H1 (cell line): ENCODE measurements around the gene THG1L. TPM values are rescaled to one million over a fixed set of nuclear protein-coding genes. Genes with fewer than 3 reads are reported as not detected.

Experiments used
- CTCF ChIP-seq, 3 experiments: IDR thresholded peaks; 1 replicate in 2 of 3; 2 replicates in 1 of 3; pipeline versions ENCODE4 v1.5.1 to v1.6.1; 2011; ENCODE audit warnings: low read length in 3 of 3, mild to moderate bottlenecking in 3 of 3, inconsistent platforms in 2 of 3, low read depth in 1 of 3, moderate library complexity in 1 of 3; ENCODE audit not compliant: insufficient read depth in 1 of 3; ENCODE audit errors: control extremely low read depth in 1 of 3
- RXRA ChIP-seq: IDR thresholded peaks from 2 replicates; pipeline ENCODE4 v1.6.1; 2011; ENCODE audit warnings: low read depth, mild to moderate bottlenecking, low read length, moderate library complexity; ENCODE audit not compliant: insufficient read depth
- polyA plus RNA-seq, 7 experiments: library from polyadenylated mRNA; depleted of rRNA in 3 of 7; stranded (reverse) in 5 of 7; unstranded in 2 of 7; fragments of >200 nt in 5 of 7; fragments of 200-250 nt in 2 of 7; gene quantifications; 1 replicate in 5 of 7; 2 replicates in 1 of 7; 4 replicates in 1 of 7; pipeline versions ENCODE4 v1.2.1 to v1.2.3, GENCODE V29; 2011 to 2013; ENCODE audit warnings: missing spikeins in 2 of 7, mixed read lengths in 2 of 7
- total RNA-seq: library from RNA; stranded (reverse); fragmentation: NEBNext Ultra II Directional; extraction: Animal tissue kit (Norgen Biotek cat#: 25700); gene quantifications from 2 replicates; pipeline ENCODE4 v1.2.1, GENCODE V29; 2021

THG1L gene
- total and polyA plus RNA-seq, 2 of the 8 experiments (the other 6 are each of a cell fraction or from before 2014, with no cell fraction given), result 8.1 to 12.4 TPM

DNA sequence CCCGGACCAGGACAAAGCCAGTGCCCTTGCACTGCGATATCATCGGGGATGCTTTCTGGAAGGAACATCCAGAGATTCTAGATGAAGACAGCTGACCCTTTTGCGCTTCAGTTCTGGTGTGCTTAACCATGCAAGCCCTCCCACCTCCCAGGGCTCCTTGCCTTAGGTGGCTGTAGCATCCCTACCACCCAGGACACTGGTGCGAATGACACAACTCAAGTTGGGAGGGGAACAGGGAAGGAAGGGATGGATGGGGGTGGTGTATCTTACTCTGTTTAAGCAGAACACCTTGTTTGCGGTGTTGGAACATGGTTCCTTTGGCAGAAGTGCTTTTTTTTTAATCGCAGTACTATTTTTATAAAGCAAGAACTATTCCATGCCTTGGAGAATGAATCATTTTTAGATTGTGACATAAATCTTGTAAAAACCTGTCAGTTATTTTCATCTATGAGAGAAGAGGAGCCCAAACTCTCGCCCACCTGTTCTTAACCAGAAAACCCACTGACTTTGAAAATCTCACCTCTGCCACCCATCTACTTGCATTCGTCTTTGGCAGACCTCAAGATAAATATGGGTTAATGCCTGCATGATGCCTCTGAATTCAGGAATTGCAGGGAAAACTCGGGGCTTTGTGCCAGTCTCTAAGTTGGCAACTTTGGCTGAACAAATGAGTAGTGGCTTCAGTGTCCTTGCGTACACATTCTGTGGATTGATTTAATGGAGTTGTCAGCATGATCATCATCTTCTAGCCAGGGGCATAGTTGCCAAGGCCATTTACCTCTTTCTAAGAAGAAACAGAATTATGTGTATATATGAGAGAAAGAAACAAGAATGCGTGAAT, 8.4 kb downstream of the THG1L start (continued):
- TF ChIP-seq CTCF (IDR thresholded peaks at IDR 0.05; ENCODE audit: control extremely low read depth in 1 of 3, insufficient read depth in 1 of 3, low read depth in 1 of 3, low read length in 3 of 3) (no peak), RXRA (no peak)
